Stimulated activated CD4-positive, alpha-beta T cell treated with anti-CD3 and anti-CD28 coated beads, Interleukin-12 subunit alpha, Interleukin-12 subunit beta, amount 100 ng/mL, for 48 hours (primary cell): ENCODE results near the gene MACROD1.

Source experiments
- DNase-seq, 3 donors: peaks; one replicate each; pipeline ENCODE4 v3.0.0-alpha.2; 2020; ENCODE audit warnings: low read depth in 2 of 3, low spot score in 1 of 3

MACROD1 gene

GRCh38 chr11:64093233-64094039 is 72.5 kb downstream of the MACROD1 start:
- DNase-seq, result no peak

DNA sequence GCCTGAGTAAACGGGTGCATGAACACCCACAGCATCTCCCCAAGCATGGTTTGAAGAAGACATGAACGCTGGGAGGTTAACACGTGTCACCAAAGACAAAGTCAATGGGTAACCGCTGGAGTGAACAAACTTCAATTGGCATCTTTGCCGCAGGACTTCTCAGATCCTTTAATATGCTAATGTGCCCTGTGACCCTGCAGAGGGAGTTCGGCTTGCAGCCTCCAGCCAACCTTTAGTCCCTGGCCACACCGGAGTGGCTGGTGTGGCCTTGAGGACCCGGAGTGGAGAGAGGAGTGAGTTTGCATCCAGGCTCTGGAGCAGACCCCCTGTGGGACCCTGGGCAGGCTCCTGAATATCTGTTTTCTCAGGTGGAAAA is 73.2 kb downstream of the MACROD1 start:
- DNase-seq, result no peak

GRCh38 chr11:64092111-64092760 is 73.7 kb downstream of the MACROD1 start:
- DNase-seq, result no peak

- DNase-seq, result no peak
Measured at GRCh38 chr11:64090806-64091516, 75.0 kb downstream of the MACROD1 start.

DNA sequence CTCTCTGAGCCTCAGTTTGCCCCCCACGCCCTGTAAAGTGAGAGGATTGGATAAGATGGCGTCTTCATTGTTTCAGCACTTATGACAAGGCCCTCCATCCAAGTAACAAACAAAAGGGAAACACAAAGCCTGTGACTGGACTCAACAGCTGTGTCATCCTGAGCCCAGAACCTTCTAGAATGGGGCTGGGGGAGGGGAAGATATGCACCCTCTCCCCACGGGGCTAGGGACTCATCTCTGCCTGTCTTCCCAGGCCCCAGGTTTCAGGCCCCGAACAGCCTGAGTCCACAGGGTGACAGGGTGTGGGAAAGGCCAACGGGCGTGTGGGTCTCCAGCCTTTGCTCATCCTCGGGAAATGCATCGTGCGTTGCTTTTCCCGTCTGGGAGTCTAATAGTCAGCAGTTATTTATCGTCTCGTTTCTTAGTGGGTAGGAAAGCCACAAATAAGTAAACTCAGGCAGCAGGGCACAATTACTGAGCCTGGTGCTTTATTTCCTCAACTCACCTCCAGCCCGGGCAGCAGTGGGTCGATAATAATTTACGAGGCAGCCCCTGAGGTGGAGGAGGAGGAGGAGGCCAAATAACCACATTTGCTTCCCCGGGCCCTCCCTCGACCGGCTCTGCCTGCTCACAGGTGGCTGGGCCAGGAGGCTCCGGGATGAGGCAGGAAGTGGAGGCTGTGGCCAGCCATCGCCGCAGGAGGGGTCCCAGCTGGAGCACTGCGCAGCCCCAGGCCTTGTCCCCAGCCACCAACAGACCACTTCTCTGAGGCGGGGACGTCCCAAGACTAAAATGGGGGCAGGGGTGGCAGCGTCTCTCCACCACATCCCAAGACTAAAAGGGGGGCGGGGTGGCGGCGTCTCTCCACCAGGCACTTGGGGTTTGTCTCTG is 75.8 kb downstream of the MACROD1 start:
- no peak for DNase-seq

- DNase-seq, result no peak
Measured at GRCh38 chr11:64089493-64089892, 76.4 kb downstream of the MACROD1 start.

GRCh38 chr11:64089027-64089360 is 76.9 kb downstream of the MACROD1 start:
- no peak for DNase-seq

GRCh38 chr11:64088162-64089026 is 77.5 kb downstream of the MACROD1 start:
- DNase-seq, result no peak

GRCh38 chr11:64086258-64087123 is 79.4 kb downstream of the MACROD1 start:
- no peak for DNase-seq

DNA sequence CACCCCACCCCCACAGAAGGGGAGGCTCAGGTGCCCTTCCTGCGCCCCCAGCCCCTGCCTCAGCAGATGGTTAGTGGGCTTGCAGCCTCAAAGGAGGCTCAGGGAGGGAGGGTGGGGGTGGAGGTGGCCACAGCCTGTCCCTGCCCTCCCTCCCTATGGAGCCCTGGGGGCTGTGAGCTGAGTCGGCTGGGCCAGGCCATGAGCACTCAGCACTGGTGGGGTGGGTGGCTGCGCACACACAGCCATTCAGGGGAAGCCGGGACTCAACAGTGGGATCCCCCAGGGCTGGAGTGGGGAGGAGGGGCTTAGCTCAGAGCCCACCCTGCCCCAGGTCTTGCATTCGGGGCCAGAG is 80.0 kb downstream of the MACROD1 start:
- no peak for DNase-seq

- DNase-seq, result no peak
Measured at GRCh38 chr11:64084951-64085710, 80.8 kb downstream of the MACROD1 start.

- no peak for DNase-seq
Measured at GRCh38 chr11:64084146-64084950, 81.6 kb downstream of the MACROD1 start.

DNA sequence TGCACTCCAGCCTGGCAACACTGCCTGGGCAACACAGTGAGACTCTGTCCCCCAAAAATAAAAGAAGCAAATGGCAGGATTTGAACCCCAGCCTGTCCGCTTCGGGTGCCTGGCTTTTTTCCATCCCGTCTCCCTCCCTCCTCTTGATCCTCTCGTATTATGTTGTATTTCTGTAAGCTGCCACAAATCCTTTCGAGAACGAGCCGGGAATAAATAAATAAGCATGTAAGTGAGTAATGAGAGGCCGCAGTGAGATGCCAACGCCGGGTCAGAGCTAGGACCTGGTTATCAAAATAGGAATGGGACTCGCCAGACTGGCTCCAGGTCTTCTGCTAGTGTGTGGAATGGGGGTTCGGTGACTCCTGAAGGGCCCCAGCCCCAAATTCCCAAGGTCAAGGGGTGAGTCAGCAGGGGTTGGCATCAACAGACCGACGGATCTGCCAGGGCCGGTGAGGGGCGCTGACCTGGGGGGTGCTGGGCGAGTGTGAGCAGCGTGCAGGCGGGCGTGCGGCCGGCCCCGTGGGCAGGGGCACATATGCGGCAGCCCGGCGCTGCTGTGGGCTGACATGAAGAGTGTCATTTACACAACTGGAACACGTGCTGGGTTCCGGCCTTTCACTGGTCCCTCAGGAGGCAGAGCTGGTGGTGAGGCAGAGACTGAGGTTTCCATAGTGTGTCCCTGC is 82.4 kb downstream of the MACROD1 start:
- no peak for DNase-seq

DNA sequence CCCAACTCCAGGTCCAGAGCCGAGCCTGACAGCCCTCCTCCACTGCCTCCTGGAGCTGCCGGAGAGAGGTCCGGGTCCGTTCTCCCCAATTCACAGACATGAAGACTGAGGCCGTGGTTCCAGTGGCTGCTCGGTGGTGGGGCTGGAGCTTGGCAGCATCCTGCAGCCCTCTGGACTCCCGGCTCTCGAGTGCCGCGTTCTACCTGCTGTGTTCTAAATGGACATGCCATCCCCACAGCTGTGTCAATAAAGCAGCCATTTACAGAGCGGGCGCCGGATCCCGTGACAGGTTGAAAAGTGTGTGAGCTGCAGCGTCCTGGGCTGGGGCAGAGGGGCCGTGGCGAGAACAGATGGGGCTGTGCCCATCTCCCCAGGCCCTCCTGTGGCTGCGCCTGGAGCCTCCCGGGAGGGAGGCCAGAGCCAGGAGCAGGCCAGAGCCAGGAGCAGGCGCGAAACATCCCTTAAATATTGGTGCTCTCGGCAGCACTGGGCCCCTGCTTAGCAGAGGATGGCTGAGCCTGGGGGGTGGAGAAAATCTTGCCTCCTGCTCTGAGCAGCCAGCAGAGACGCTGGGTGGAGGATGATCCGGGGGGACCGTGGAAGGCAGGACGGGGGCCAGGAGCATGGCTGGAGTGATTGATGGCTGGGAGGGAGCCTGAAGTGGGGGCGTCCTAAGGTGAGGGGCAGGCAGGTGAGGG is 84.0 kb downstream of the MACROD1 start:
- no peak for DNase-seq

- no peak for DNase-seq
Measured at GRCh38 chr11:64080390-64080789, 85.5 kb downstream of the MACROD1 start.

DNA sequence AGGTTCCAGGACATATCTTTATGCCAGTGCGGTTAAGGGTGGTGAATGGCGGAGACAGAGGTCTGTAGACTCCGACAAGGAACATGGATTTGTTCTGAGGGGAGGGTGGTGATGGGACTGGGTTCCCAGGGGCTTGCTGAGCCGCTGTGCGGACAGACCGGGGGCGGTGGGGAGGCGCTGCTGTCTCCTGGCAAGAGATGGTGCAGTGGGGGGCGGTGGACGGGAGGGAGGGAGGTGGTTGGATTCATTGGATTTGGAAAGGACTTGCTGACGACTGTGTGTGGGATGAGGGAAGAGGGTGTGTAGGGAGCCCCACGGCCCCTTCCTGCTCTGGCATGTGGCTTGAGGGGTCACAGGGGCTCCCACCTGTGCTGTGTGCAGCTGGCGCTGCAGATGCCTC is 87.0 kb downstream of the MACROD1 start:
- no peak for DNase-seq

- no peak for DNase-seq
Measured at GRCh38 chr11:64078284-64078683, 87.6 kb downstream of the MACROD1 start.
